ENCODE measurements around the gene RPL36AL.

The RPL36AL gene

DNA sequence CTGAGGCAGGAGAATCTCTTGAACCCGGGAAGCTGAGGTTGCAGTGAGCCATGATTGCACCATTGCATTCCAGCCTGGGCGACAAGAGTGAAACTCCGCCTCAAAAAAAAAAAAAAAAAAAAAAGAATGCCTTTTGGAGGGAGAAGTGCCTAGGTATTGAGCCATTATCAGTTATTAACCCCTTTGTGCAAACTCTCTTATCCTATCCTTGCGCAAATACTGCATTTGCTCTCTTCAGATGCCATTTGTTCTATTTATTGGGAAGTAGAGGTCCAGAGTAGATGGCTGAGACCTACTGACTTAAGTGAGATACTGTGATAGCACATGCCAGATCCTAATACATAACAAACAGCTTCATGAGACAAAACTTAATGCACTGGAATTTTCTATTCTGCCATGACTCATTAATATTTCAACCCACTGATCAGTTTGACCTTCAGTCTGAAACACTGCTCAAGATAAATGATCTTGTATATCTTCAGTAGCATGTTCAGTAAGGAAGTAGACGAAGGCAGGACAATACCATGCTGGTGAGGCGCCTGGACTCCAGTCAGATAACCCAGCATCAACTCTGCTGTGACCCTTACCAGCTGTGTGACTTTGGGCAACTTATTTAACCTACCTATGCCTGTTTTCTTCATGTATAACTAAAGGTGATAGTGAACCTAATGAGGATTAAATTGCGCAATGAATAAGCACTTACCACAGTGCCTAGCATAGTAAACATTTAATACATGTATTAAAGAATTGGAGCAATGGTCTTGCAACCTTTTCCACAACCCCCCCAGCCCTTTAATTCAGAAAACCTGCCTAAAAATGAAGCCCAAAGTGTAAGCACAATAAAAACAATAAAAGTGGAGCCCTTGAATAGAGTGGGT, 20.4 kb upstream of the RPL36AL start:
- Histone ChIP-seq H2BK120ac (ENCODE audit: low read depth, low read length) (no peak overlapping the region), H3K27ac (ENCODE audit: low read length, poor library complexity, severe bottlenecking) (peak overlapping the region; percentile 67), H2AK5ac (ENCODE audit: low read length, severe bottlenecking) (peak overlapping the region; percentile 93), H3K9ac (ENCODE audit: low read length) (no peak overlapping the region), H2AFZ (ENCODE audit: low read depth, low read length) (no peak overlapping the region), H3K9me3 (ENCODE audit: control insufficient read depth, low read length) (no peaks in the 10 kb centered on the region), H2BK5ac (ENCODE audit: low read depth, low read length, poor library complexity, severe bottlenecking) (no peak overlapping the region), H2BK12ac (ENCODE audit: low read length in 2 of 2) (no peak overlapping the region), H3K4me2 (ENCODE audit: low read length, poor library complexity, severe bottlenecking) (no peak overlapping the region), H3K4me3 (ENCODE audit: insufficient read depth in 1 of 2, low read depth in 1 of 2, low read length in 2 of 2) (no peak overlapping the region), H3K18ac (ENCODE audit: low read depth in 1 of 2, low read length in 2 of 2) (no peak overlapping the region), H4K91ac (ENCODE audit: low read length) (no peak overlapping the region), H3K36me3 (ENCODE audit: control insufficient read depth in 1 of 2, insufficient read depth in 2 of 2, low read depth in 1 of 2, low read length in 2 of 2) (peaks cover 7 to 47% of the 10 kb centered on the region in 2 experiments), H3K79me1 (replicated peaks; ENCODE audit: low read length, poor library complexity, severe bottlenecking) (peaks cover 14% of the 10 kb centered on the region), H3K23ac (ENCODE audit: low read length in 2 of 2) (no peak overlapping the region), H3K14ac (ENCODE audit: low read length in 2 of 2) (no peak overlapping the region), H3K4ac (ENCODE audit: low read depth in 1 of 2, low read length in 2 of 2) (no peak overlapping the region), H2BK15ac (ENCODE audit: low read depth, poor library complexity, severe bottlenecking) (no peak overlapping the region), H4K8ac (ENCODE audit: low read length) (no peak overlapping the region), H3K4me1 (ENCODE audit: control insufficient read depth, insufficient read depth, low read depth, low read length) (peaks cover 1% of the 10 kb centered on the region), H3K27me3 (ENCODE audit: control insufficient read depth in 1 of 2, insufficient read depth in 1 of 2, low read length in 2 of 2) (no peaks in the 10 kb centered on the region)
- 94% methylated on average over 4 of the region's 7 CpGs for WGBS
- peak; percentile 12 for DNase-seq

DNA sequence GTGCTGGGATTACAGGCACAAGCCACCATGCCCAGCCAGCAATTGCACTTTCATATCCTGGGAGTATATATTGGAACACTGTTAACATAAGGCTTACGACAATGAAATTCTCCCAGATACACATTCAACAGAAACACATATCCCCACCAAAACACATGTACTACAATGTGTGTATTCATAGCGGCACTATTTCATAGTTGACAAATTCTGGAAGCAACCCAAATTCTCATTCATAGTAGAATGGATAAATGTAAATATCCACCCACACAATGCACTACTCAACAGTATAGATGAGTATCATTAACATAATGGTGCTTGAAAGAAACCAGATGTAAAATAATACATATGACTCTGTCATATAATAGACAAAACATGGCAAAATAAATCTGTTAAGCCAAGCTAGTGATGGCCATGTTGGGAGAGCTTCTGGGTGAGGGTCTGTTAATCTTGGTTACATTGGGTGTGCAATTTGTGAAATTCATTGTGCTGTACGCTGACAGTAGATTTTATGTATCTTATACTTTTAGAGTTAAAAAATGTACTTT, 17.2 kb upstream of the RPL36AL start:
- Histone ChIP-seq H3K4me1 (ENCODE audit: control insufficient read depth, insufficient read depth, low read depth, low read length) (peaks cover 3% of the 10 kb centered on the region), H3K4me3 (ENCODE audit: insufficient read depth in 1 of 2, low read depth in 1 of 2, low read length in 2 of 2) (no peak overlapping the region), H3K79me1 (replicated peaks; ENCODE audit: low read length, poor library complexity, severe bottlenecking) (peaks cover 12% of the 10 kb centered on the region), H3K27me3 (ENCODE audit: control insufficient read depth in 1 of 2, insufficient read depth in 1 of 2, low read length in 2 of 2) (no peaks in the 10 kb centered on the region), H3K4me2 (ENCODE audit: low read length, poor library complexity, severe bottlenecking) (no peak overlapping the region), H4K8ac (ENCODE audit: low read length) (no peak overlapping the region), H3K36me3 (ENCODE audit: control insufficient read depth in 1 of 2, insufficient read depth in 2 of 2, low read depth in 1 of 2, low read length in 2 of 2) (peaks cover 4 to 39% of the 10 kb centered on the region in 2 experiments), H4K91ac (ENCODE audit: low read length) (no peak overlapping the region), H3K4ac (ENCODE audit: low read depth in 1 of 2, low read length in 2 of 2) (no peak overlapping the region), H3K14ac (ENCODE audit: low read length in 2 of 2) (no peak overlapping the region), H3K9me3 (ENCODE audit: control insufficient read depth, low read length) (no peaks in the 10 kb centered on the region), H2AFZ (ENCODE audit: low read depth, low read length) (no peak overlapping the region), H2BK120ac (ENCODE audit: low read depth, low read length) (no peak overlapping the region), H2BK15ac (ENCODE audit: low read depth, poor library complexity, severe bottlenecking) (no peak overlapping the region), H3K18ac (ENCODE audit: low read depth in 1 of 2, low read length in 2 of 2) (no peak overlapping the region), H3K9ac (ENCODE audit: low read length) (no peak overlapping the region), H3K27ac (ENCODE audit: low read length, poor library complexity, severe bottlenecking) (no peak overlapping the region), H3K23ac (ENCODE audit: low read length in 2 of 2) (no peak overlapping the region), H2BK5ac (ENCODE audit: low read depth, low read length, poor library complexity, severe bottlenecking) (no peak overlapping the region), H2AK5ac (ENCODE audit: low read length, severe bottlenecking) (no peak overlapping the region), H2BK12ac (ENCODE audit: low read length in 2 of 2) (no peak overlapping the region)
- DNase-seq = no peak
- 100% methylated on average over 2 of the region's 3 CpGs for WGBS

DNA sequence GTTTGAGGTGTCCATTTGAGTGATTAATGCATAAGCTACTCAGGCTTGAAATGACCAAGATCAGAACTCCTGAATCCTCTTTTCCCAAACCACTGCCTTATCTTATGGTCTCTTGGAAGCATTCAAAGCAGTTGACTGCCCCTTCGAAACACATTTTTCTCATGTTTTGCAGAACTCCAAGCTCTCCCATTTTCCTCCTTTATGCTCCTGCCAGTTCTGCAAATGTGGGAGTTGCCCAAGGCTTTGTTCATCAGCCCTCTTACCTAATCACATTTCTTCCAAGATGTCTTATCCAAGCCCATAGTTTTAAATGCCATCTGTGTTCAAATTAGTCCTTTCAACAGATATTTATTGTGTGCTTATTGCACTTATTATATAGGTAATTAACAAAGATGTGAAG, 16.4 kb upstream of the RPL36AL start:
- no peak overlapping the region for H3K23ac ChIP-seq (ENCODE audit: low read length in 2 of 2)
- no peaks in the 10 kb centered on the region for H3K27me3 ChIP-seq (ENCODE audit: control insufficient read depth in 1 of 2, insufficient read depth in 1 of 2, low read length in 2 of 2)
- H3K4me3 ChIP-seq (ENCODE audit: insufficient read depth in 1 of 2, low read depth in 1 of 2, low read length in 2 of 2) = no peak overlapping the region
- peaks cover 3% of the 10 kb centered on the region for H3K4me1 ChIP-seq (ENCODE audit: control insufficient read depth, insufficient read depth, low read depth, low read length)
- H3K14ac ChIP-seq (ENCODE audit: low read length in 2 of 2) = no peak overlapping the region
- H3K27ac ChIP-seq (ENCODE audit: low read length, poor library complexity, severe bottlenecking) = no peak overlapping the region
- peaks cover 4 to 39% of the 10 kb centered on the region in 2 experiments for H3K36me3 ChIP-seq (ENCODE audit: control insufficient read depth in 1 of 2, insufficient read depth in 2 of 2, low read depth in 1 of 2, low read length in 2 of 2)
- no peak overlapping the region for H2BK120ac ChIP-seq (ENCODE audit: low read depth, low read length)
- no peak overlapping the region for H2BK12ac ChIP-seq (ENCODE audit: low read length in 2 of 2)
- no peak for DNase-seq
- H3K79me1 ChIP-seq (replicated peaks; ENCODE audit: low read length, poor library complexity, severe bottlenecking) = peaks cover 12% of the 10 kb centered on the region
- no peak overlapping the region for H2BK5ac ChIP-seq (ENCODE audit: low read depth, low read length, poor library complexity, severe bottlenecking)
- no peak overlapping the region for H3K4ac ChIP-seq (ENCODE audit: low read depth in 1 of 2, low read length in 2 of 2)
- no peak overlapping the region for H3K4me2 ChIP-seq (ENCODE audit: low read length, poor library complexity, severe bottlenecking)
- no peak overlapping the region for H2BK15ac ChIP-seq (ENCODE audit: low read depth, poor library complexity, severe bottlenecking)
- H4K8ac ChIP-seq (ENCODE audit: low read length) = no peak overlapping the region
- 96% methylated on average over 1 of the region's 1 CpG for WGBS
- no peak overlapping the region for H2AFZ ChIP-seq (ENCODE audit: low read depth, low read length)
- H3K9ac ChIP-seq (ENCODE audit: low read length) = no peak overlapping the region
- H3K18ac ChIP-seq (ENCODE audit: low read depth in 1 of 2, low read length in 2 of 2) = no peak overlapping the region
- H4K91ac ChIP-seq (ENCODE audit: low read length) = no peak overlapping the region
- no peak overlapping the region for H2AK5ac ChIP-seq (ENCODE audit: low read length, severe bottlenecking)
- no peaks in the 10 kb centered on the region for H3K9me3 ChIP-seq (ENCODE audit: control insufficient read depth, low read length)

DNA sequence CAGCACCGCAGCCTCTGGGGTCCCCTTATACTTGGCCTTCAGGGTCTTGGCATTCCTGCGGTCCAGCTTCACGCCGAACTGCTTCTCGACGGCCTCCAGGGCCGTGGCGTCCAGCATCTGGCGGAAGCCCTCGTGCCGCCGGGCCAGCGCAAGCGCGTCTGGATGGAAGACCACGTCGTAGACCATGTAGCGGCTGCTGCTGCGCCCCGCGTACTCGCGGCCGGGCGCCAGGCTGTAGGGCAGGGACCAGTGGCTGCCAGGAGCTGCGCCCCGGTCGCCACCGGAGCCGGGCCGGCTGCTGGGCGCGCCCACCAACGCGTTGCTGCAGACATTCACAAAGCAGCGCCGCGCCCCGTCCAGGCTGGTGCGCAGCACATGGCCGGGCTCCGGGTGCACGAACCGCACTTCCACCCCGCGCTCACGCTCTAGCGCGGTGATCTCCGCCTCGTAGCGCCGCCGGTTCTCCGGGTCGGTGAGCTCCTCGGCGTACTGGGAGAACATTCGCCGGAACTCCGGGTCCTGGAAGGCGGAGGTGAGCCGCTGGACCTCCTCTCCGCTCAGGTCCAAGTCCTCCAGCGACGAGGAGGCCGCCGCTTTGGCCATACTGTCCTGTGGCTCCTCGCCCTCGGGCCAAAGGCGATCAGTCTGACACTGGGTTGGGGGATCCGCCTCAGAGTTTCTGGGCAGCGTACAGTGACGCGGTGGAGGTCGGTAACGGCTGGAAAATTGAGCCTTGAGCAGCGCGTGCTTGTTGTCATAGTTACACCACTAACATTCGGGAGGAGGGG, 14.3 kb upstream of the RPL36AL start, which contains the start of gene DNAAF2:
TSS of gene DNAAF2 (minus strand) at position 698 of the 788 bp plus-strand sequence. CDS start at position 603, 95 bp downstream.
- under 1% methylated on average over 72 of the region's 80 CpGs for WGBS
- Histone ChIP-seq H3K18ac (ENCODE audit: low read depth in 1 of 2, low read length in 2 of 2) (peak within 1 kb of the TSS; percentile 97 to 100), H3K27ac (ENCODE audit: low read length, poor library complexity, severe bottlenecking) (peak within 1 kb of the TSS; percentile 97), H3K4me2 (ENCODE audit: low read length, poor library complexity, severe bottlenecking) (peak within 1 kb of the TSS; percentile 89), H2BK15ac (ENCODE audit: low read depth, poor library complexity, severe bottlenecking) (peak within 1 kb of the TSS; percentile 92), H3K14ac (ENCODE audit: low read length in 2 of 2) (peak within 1 kb of the TSS in 1 of 2 experiments; percentile 87), H4K91ac (ENCODE audit: low read length) (peak within 1 kb of the TSS; percentile 99), H3K4me1 (ENCODE audit: control insufficient read depth, insufficient read depth, low read depth, low read length) (peaks cover 1% of the 10 kb centered on the region), H2BK12ac (ENCODE audit: low read length in 2 of 2) (peak within 1 kb of the TSS; percentile 29 to 66), H2AFZ (ENCODE audit: low read depth, low read length) (peak within 1 kb of the TSS; percentile 79), H3K9ac (ENCODE audit: low read length) (peak within 1 kb of the TSS; percentile 94), H3K4me3 (ENCODE audit: insufficient read depth in 1 of 2, low read depth in 1 of 2, low read length in 2 of 2) (peak within 1 kb of the TSS; percentile 95 to 98), H2AK5ac (ENCODE audit: low read length, severe bottlenecking) (no peak within 1 kb of the TSS), H3K27me3 (ENCODE audit: control insufficient read depth in 1 of 2, insufficient read depth in 1 of 2, low read length in 2 of 2) (no peaks in the 10 kb centered on the region), H2BK120ac (ENCODE audit: low read depth, low read length) (peak within 1 kb of the TSS; percentile 73), H3K23ac (ENCODE audit: low read length in 2 of 2) (peak within 1 kb of the TSS in 1 of 2 experiments; percentile 46), H2BK5ac (ENCODE audit: low read depth, low read length, poor library complexity, severe bottlenecking) (peak within 1 kb of the TSS; percentile 10), H3K79me1 (replicated peaks; ENCODE audit: low read length, poor library complexity, severe bottlenecking) (peaks cover 8% of the 10 kb centered on the region), H3K36me3 (ENCODE audit: control insufficient read depth in 1 of 2, insufficient read depth in 2 of 2, low read depth in 1 of 2, low read length in 2 of 2) (peaks cover 4 to 30% of the 10 kb centered on the region in 2 experiments), H3K9me3 (ENCODE audit: control insufficient read depth, low read length) (no peaks in the 10 kb centered on the region), H4K8ac (ENCODE audit: low read length) (peak within 1 kb of the TSS; percentile 99), H3K4ac (ENCODE audit: low read depth in 1 of 2, low read length in 2 of 2) (peak within 1 kb of the TSS; percentile 94 to 95)
- DNase-seq = peak; percentile 93
